GM19025 (cell line): ENCODE results near the gene LDLRAD3.

Experiments used
- ATAC-seq: cut with Tn5 transposase; IDR thresholded peaks from one replicate; pipeline ENCODE4 v1.9.1; 2021; ENCODE audit warnings: mild to moderate bottlenecking, low read depth, moderate library complexity; ENCODE audit not compliant: unreplicated experiment

Gene LDLRAD3

DNA sequence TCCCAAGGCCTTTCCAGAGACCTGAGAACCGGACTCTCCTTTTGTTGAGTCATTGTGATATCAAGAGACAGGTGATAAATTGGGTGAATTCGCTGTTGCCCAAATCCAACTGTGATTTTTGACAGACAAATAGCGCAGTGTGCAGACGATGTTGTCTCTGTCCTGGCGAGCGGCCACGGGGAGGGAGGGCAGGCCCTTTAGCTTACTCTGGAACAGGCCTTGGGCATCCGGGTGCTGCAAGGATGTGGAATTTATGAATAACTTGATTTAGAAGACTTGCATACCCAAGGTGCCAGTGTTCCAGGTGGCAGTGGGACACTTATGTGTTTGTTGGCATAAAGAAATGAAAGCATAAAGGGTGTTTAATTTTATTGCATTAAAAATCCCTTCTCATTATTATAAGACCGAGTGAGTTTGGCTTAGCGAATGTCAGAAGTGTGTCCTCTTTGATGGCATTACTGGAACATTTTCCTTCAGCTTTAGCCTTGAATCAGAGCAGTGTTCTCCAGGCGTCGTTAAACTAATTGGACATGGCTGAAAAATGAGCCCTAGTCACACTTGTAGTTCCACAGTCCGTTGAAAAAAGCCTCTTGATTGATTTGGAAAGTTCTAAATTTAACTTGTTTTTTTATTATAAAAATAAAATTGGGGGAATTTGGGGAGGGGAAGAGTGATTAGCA lies 9.4 kb downstream of the LDLRAD3 start:
- ATAC-seq, result no peak

DNA sequence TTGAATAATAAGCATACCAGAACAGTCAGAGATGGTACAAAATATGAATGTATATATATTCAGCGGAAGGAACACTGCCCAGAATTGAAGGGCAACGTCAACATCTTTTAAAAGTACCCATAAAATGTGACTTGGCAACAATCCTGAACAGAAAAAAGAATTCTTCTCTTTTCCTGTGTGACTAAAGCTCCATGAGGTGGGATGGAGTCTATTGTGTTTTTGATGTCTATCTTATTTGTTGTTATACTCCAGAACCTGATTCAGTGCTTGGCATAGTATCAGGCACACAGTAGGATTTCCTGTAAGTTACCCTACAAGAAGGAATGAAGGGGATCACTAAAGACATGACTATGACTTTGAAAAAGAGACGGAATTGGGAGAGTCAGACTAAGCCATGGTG lies 10.3 kb downstream of the LDLRAD3 start:
- no peak for ATAC-seq

GRCh38 chr11:35955636-35956035 lies 11.8 kb downstream of the LDLRAD3 start:
- no peak for ATAC-seq

- no peak for ATAC-seq
Measured at GRCh38 chr11:35962369-35963138, 18.7 kb downstream of the LDLRAD3 start.

- no peak for ATAC-seq
Measured at GRCh38 chr11:35963911-35964310, 20.0 kb downstream of the LDLRAD3 start.

GRCh38 chr11:35964841-35965240 lies 21.0 kb downstream of the LDLRAD3 start:
- ATAC-seq, result no peak

GRCh38 chr11:35967042-35967441 lies 23.2 kb downstream of the LDLRAD3 start:
- no peak for ATAC-seq

DNA sequence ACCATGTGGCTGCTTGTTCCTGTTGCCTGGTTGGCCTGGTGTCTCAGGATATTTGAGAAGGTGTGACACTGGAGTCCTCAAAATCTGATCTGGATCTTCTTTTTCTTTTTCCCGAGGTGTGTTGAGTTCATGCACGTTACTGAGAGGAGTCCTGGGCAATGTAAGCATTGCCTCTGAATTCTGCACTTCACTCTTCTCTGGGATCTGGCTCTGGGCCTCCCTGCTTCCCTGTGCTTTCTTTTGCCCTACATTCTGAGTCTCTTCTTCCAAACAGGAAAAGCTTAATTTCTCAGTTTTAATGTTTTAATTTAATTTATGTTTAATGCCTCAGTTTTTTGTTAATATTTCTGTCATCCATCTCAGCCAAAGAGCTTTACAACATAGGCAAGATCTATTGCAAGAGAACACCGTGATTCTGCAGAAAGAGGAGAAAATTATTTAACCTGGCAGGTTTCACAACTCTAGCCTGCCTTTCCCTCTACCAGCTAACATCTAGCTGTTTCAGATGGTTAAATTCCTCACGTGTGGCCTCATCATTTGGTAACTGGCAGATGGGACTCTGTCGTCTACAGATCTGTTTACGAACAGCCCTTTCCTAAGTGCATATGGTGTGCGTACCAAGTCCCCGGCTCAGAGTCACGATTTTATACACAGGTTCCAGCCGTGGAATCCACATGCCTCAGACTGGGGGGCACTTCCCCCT lies 24.7 kb downstream of the LDLRAD3 start:
- ATAC-seq, result no peak

GRCh38 chr11:35969089-35970042 lies 25.5 kb downstream of the LDLRAD3 start:
- no peak for ATAC-seq

GRCh38 chr11:35970445-35970844 lies 26.6 kb downstream of the LDLRAD3 start:
- ATAC-seq, result no peak

DNA sequence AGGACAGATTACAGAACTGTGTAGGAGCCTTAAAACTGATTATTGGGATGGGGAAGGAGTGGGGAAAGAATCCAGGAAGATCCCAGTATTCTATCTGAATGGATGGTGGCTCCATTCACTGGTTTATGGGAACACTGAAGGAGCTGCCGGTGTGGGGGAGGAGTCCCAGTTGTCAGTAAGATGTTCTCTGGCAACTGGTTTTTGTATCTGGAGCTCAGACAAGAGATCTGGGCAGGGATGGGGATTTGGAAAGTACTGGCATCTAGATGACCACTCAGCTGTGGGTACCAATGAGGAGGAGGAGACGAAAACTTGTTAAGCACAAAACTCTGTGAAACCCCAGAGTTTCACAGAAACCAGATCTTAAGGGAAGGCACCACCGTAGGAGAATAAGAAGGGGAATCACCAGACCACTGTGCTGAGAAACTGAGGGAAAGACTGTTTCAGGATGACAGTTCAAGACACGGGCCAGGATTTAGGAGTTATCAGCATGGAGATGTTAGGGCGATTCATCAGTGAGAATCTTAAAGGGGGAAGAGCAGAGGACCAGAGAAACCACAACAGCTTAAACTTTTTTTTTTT lies 28.1 kb downstream of the LDLRAD3 start:
- no peak for ATAC-seq

DNA sequence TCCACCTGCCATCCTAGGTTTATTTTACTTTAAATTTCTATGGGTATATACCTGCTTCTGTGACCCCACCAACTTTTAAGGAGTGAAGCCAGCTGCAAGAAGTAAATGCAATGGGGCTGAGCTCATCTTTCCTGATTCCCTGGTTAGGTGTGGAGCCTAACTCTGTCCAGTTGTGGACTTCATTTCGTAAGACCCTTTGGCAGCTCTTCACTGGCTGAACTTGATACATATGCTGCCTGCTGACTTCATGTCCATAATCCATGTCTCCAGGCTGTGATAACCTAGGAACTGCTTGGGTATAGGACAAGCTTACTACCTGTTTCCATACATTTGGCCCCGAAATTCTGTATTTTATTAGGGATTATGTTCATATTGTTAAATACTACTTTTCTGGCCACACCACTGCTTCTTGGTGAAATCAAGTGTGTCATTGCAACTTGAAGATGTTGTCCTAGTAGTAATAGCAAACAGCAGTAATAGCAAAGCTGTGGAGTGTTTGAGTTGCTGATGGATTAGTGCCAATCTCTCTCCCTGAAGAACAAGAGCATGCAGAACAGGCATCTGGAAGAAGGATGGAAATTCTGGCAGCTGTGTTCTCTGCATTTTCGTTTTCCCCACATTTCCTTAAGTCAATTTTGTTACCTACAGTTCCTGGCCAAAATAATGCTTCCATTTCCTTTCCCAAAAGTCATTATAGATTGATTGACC lies 31.2 kb downstream of the LDLRAD3 start:
- no peak for ATAC-seq

GRCh38 chr11:35976434-35976833 lies 32.6 kb downstream of the LDLRAD3 start:
- ATAC-seq, result no peak

DNA sequence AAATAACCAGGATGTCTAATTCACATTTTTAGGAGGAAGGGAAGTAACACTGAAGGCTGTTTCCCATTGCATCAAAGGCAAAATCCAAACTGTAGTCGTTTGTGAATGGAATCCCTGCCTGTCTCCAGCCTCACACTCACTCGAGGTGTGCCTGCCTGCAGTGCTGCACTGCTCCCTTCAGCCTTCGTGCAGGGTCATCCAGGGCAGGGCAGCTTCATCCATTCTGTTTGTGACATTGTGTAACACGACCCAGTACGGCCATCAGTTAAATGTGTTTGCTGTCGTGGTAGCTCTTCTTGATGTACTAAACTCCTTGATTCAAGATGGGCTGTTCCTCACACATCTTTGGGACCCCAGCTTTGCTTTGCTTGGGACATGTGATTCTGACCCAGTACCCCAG lies 34.3 kb downstream of the LDLRAD3 start:
- no peak for ATAC-seq

DNA sequence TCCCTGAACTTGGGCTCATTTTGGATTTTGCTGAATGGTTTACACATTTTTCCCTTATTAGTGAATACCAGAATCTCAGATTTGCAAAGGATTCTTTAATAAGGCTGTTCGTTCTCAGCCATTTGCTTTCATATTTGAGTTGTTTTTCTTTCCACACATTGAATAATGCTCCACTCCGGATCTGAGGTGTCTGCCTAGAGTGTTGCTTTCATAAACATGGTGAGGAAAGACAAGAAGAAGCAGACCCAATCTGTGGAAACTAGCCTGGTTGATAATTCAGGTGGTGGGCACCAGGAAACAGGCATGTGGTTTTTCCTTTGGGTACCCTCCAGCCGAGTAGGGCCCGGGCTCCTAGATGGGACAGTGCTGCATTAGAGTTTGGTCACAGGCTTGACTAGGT lies 35.0 kb downstream of the LDLRAD3 start:
- ATAC-seq, result no peak

GRCh38 chr11:35980686-35981390 lies 37.0 kb downstream of the LDLRAD3 start:
- no peak for ATAC-seq

DNA sequence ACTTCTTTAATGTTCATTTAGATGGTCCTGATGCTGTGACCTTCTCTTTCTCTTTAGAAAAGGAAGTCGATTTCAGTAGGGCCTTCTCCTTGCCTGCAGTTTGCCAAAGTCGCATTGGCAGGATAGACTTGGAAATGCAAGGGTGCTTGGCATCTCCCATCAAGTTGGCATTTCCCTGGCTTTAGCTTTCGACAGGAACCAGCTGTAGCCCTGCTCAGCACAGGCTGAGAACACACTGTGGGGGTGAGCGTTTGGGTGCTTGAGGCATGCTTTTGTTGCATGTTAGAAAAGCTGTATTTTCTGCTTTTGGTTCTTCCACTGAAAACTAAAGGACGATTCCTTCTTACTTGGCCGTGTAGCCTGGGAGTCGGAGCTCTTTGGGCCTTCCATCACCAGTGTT lies 37.7 kb downstream of the LDLRAD3 start:
- no peak for ATAC-seq

- ATAC-seq, result no peak
Measured at GRCh38 chr11:35982061-35982460, 38.2 kb downstream of the LDLRAD3 start.

- ATAC-seq, result no peak
Measured at GRCh38 chr11:35983981-35984380, 40.1 kb downstream of the LDLRAD3 start.
